ENCODE measurements around the gene DNAH1.
"Not testable (repeated sequence)": the region's sequence is repeated elsewhere in the genome, so short reads cannot be mapped to it uniquely, and the experiment has no call there.

DNAH1 gene

GRCh38 chr3:52315977-52316764 lies at the start of gene DNAH1:
DNAH1 (plus strand) TSS chr3:52316319; CDS start chr3:52322443, 6,124 bp downstream.
- Mint-ChIP-seq H3K36me3 (no peaks in the 10 kb centered on the region), H3K27ac (peak within 1 kb of the TSS; percentile 93), H3K4me3 (peak within 1 kb of the TSS; percentile 43), H3K4me1 (peaks cover 28% of the 10 kb centered on the region), H3K27me3 (no peaks in the 10 kb centered on the region), H3K9me3 (no peaks in the 10 kb centered on the region)
- no peak for ATAC-seq (ENCODE audit: low read depth)
- DNase-seq (ENCODE audit: low spot score in 2 of 2): no peak

- Mint-ChIP-seq H3K4me1 (peaks cover 29% of the 10 kb centered on the region), H3K27ac (peak overlapping the region; percentile 9), H3K27me3 (no peaks in the 10 kb centered on the region), H3K9me3 (no peaks in the 10 kb centered on the region), H3K4me3 (no peak overlapping the region), H3K36me3 (peaks cover 26% of the 10 kb centered on the region)
- ATAC-seq (ENCODE audit: low read depth) (no peak), DNase-seq (ENCODE audit: low spot score in 2 of 2) (no peak)
Measured at GRCh38 chr3:52268036-52268435, 48.1 kb upstream of the DNAH1 start.

- no peak for ATAC-seq (ENCODE audit: low read depth)
- Mint-ChIP-seq H3K4me1 (peaks cover 23% of the 10 kb centered on the region), H3K27ac (peak overlapping the region; percentile 88), H3K4me3 (no peak overlapping the region), H3K27me3 (no peaks in the 10 kb centered on the region), H3K36me3 (peaks cover 16% of the 10 kb centered on the region), H3K9me3 (no peaks in the 10 kb centered on the region)
- no peak for DNase-seq (ENCODE audit: low spot score in 2 of 2)
Measured at GRCh38 chr3:52269776-52270175, 46.3 kb upstream of the DNAH1 start.

- H3K4me1 Mint-ChIP-seq: peaks cover 25% of the 10 kb centered on the region
- H3K4me3 Mint-ChIP-seq: peak overlapping the region; percentile 55
- H3K27ac Mint-ChIP-seq: peak overlapping the region; percentile 88
- peaks cover 16% of the 10 kb centered on the region for H3K36me3 Mint-ChIP-seq
- no peaks in the 10 kb centered on the region for H3K9me3 Mint-ChIP-seq
- DNase-seq (ENCODE audit: low spot score in 2 of 2) (no peak), ATAC-seq (ENCODE audit: low read depth) (peak; percentile 57)
- H3K27me3 Mint-ChIP-seq: no peaks in the 10 kb centered on the region
Measured at GRCh38 chr3:52270252-52270754, 45.8 kb upstream of the DNAH1 start.

- ATAC-seq (ENCODE audit: low read depth); DNase-seq (ENCODE audit: low spot score in 2 of 2); H3K27me3 Mint-ChIP-seq; H3K9me3 Mint-ChIP-seq: not testable (repeated sequence)
- peak overlapping the region; percentile 88 for H3K27ac Mint-ChIP-seq
- H3K4me1 Mint-ChIP-seq: peaks cover 39% of the 10 kb centered on the region
- peak overlapping the region; percentile 62 for H3K4me3 Mint-ChIP-seq
- peaks cover 14% of the 10 kb centered on the region for H3K36me3 Mint-ChIP-seq
Measured at GRCh38 chr3:52272172-52272571, 43.9 kb upstream of the DNAH1 start.

- H3K4me3 Mint-ChIP-seq: peak overlapping the region; percentile 30
- no peaks in the 10 kb centered on the region for H3K9me3 Mint-ChIP-seq
- H3K27ac Mint-ChIP-seq: peak overlapping the region; percentile 78
- ATAC-seq (ENCODE audit: low read depth) (no peak), DNase-seq (ENCODE audit: low spot score in 2 of 2) (no peak)
- H3K36me3 Mint-ChIP-seq: peaks cover 15% of the 10 kb centered on the region
- peaks cover 43% of the 10 kb centered on the region for H3K4me1 Mint-ChIP-seq
- no peaks in the 10 kb centered on the region for H3K27me3 Mint-ChIP-seq
Measured at GRCh38 chr3:52272831-52273230, 43.3 kb upstream of the DNAH1 start.

- DNase-seq (ENCODE audit: low spot score in 2 of 2); H3K27me3 Mint-ChIP-seq; H3K27ac Mint-ChIP-seq; ATAC-seq (ENCODE audit: low read depth); H3K9me3 Mint-ChIP-seq: not testable (repeated sequence)
- H3K36me3 Mint-ChIP-seq: peaks cover 14% of the 10 kb centered on the region
- H3K4me3 Mint-ChIP-seq: peak overlapping the region; percentile 34
- peaks cover 46% of the 10 kb centered on the region for H3K4me1 Mint-ChIP-seq
Measured at GRCh38 chr3:52274781-52275180, 41.3 kb upstream of the DNAH1 start.

GRCh38 chr3:52277071-52277964 lies 38.8 kb upstream of the DNAH1 start:
- H3K27ac Mint-ChIP-seq: peak overlapping the region; percentile 97
- no peaks in the 10 kb centered on the region for H3K27me3 Mint-ChIP-seq
- H3K4me1 Mint-ChIP-seq: peaks cover 36% of the 10 kb centered on the region
- ATAC-seq (ENCODE audit: low read depth) (peak; percentile 11), DNase-seq (ENCODE audit: low spot score in 2 of 2) (peak; percentile 26 to 35)
- peaks cover 14% of the 10 kb centered on the region for H3K36me3 Mint-ChIP-seq
- H3K4me3 Mint-ChIP-seq: peak overlapping the region; percentile 92
- H3K9me3 Mint-ChIP-seq: no peaks in the 10 kb centered on the region

GRCh38 chr3:52277972-52278509 lies 38.1 kb upstream of the DNAH1 start:
- ATAC-seq (ENCODE audit: low read depth) (peak; percentile 68), DNase-seq (ENCODE audit: low spot score in 2 of 2) (peak in 1 of 2 donors; percentile 77)
- Mint-ChIP-seq H3K27ac (peak overlapping the region; percentile 97), H3K27me3 (no peaks in the 10 kb centered on the region), H3K4me1 (peaks cover 31% of the 10 kb centered on the region), H3K36me3 (peaks cover 11% of the 10 kb centered on the region), H3K4me3 (peak overlapping the region; percentile 96), H3K9me3 (no peaks in the 10 kb centered on the region)

GRCh38 chr3:52278510-52279069 lies 37.5 kb upstream of the DNAH1 start, which contains the start of gene WDR82:
WDR82 (minus strand) TSS chr3:52278649; CDS start chr3:52278361, 288 bp downstream.
- peak; percentile 97 for DNase-seq (ENCODE audit: low spot score in 2 of 2)
- peak within 1 kb of the TSS; percentile 97 for H3K27ac Mint-ChIP-seq
- H3K9me3 Mint-ChIP-seq: no peaks in the 10 kb centered on the region
- no peaks in the 10 kb centered on the region for H3K27me3 Mint-ChIP-seq
- peak; percentile 87 for ATAC-seq (ENCODE audit: low read depth)
- peaks cover 11% of the 10 kb centered on the region for H3K36me3 Mint-ChIP-seq
- H3K4me1 Mint-ChIP-seq: peaks cover 31% of the 10 kb centered on the region
- peak within 1 kb of the TSS; percentile 96 for H3K4me3 Mint-ChIP-seq

GRCh38 chr3:52279596-52279995 lies 36.5 kb upstream of the DNAH1 start:
- no peaks in the 10 kb centered on the region for H3K9me3 Mint-ChIP-seq
- H3K4me1 Mint-ChIP-seq: peaks cover 28% of the 10 kb centered on the region
- H3K4me3 Mint-ChIP-seq: peak overlapping the region; percentile 96
- DNase-seq (ENCODE audit: low spot score in 2 of 2) (no peak), ATAC-seq (ENCODE audit: low read depth) (no peak)
- peak overlapping the region; percentile 97 for H3K27ac Mint-ChIP-seq
- H3K36me3 Mint-ChIP-seq: peaks cover 9% of the 10 kb centered on the region
- no peaks in the 10 kb centered on the region for H3K27me3 Mint-ChIP-seq

- H3K27ac Mint-ChIP-seq: no peak overlapping the region
- H3K4me1 Mint-ChIP-seq: peaks cover 27% of the 10 kb centered on the region
- H3K36me3 Mint-ChIP-seq: peaks cover 7% of the 10 kb centered on the region
- no peak for DNase-seq (ENCODE audit: low spot score in 2 of 2)
- ATAC-seq (ENCODE audit: low read depth): no peak
- H3K9me3 Mint-ChIP-seq: no peaks in the 10 kb centered on the region
- no peaks in the 10 kb centered on the region for H3K27me3 Mint-ChIP-seq
- no peak overlapping the region for H3K4me3 Mint-ChIP-seq
Measured at GRCh38 chr3:52280050-52280461, 36.1 kb upstream of the DNAH1 start.

GRCh38 chr3:52281981-52282801 lies 33.9 kb upstream of the DNAH1 start:
- peaks cover 15% of the 10 kb centered on the region for H3K4me1 Mint-ChIP-seq
- no peaks in the 10 kb centered on the region for H3K27me3 Mint-ChIP-seq
- peaks cover 3% of the 10 kb centered on the region for H3K36me3 Mint-ChIP-seq
- DNase-seq (ENCODE audit: low spot score in 2 of 2) (no peak), ATAC-seq (ENCODE audit: low read depth) (no peak)
- H3K9me3 Mint-ChIP-seq: no peaks in the 10 kb centered on the region
- no peak overlapping the region for H3K27ac Mint-ChIP-seq
- no peak overlapping the region for H3K4me3 Mint-ChIP-seq

Measured in memory B cell (primary cell).